Liver (tissue), 3 donors: Measurements from ENCODE around the gene CNTF.

Experiments used
- FOXA1 ChIP-seq: IDR thresholded peaks from 2 replicates; pipeline ENCODE4 v1.6.1; 2016; ENCODE audit warnings: antibody characterized with exemption
- JUND ChIP-seq, 2 donors: IDR thresholded peaks; 2 replicates each; pipeline ENCODE4 v1.6.1; 2016; ENCODE audit warnings: antibody characterized with exemption in 2 of 2
- TAF1 ChIP-seq: conservative IDR thresholded peaks from 2 replicates; pipeline ENCODE4 v1.6.1; 2016; ENCODE audit warnings: antibody characterized with exemption, mild to moderate bottlenecking
- TF ChIP-seq, protein P1 (sequence below): IDR thresholded peaks from 2 replicates; pipeline ENCODE4 v1.6.1; 2016; ENCODE audit warnings: antibody characterized with exemption, mild to moderate bottlenecking
- TF ChIP-seq, protein P2 (sequence below): fragments of 150-350 bp; IDR thresholded peaks from 2 replicates; pipeline ENCODE4 v1.5.1; 2017; ENCODE audit warnings: improper control_type of control experiment, low read depth, low read length; ENCODE audit not compliant: missing input control
- TF ChIP-seq, protein P3 (sequence below): IDR thresholded peaks from 2 replicates; pipeline ENCODE4 v1.6.1; 2016; ENCODE audit warnings: antibody characterized with exemption
- TF ChIP-seq, protein P4 (sequence below): IDR thresholded peaks from 2 replicates; pipeline ENCODE4 v1.6.1; 2016; ENCODE audit warnings: antibody characterized with exemption
- donor health status: healthy.
- donor health status: healthy.

DNA sequence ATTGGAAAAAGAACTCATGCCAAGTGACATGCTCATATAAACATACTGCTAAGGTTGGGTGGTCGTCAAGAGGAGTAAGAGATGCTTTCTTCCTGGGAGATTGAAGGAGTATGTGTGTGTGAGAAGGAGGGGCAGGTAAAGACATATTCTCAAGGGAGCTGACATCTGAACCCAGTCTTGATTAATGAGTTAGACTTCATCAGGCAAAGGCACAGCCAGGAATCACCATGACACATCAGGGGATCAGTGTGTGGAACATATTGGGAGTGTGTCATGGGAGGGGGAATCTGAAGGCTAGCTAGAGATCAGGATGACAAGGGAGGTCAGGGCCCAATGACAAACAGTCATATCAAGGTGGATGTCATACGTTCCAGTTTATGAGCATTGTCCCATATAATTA is 14.9 kb downstream of the CNTF start:
- TF ChIP-seq, protein P1, sequence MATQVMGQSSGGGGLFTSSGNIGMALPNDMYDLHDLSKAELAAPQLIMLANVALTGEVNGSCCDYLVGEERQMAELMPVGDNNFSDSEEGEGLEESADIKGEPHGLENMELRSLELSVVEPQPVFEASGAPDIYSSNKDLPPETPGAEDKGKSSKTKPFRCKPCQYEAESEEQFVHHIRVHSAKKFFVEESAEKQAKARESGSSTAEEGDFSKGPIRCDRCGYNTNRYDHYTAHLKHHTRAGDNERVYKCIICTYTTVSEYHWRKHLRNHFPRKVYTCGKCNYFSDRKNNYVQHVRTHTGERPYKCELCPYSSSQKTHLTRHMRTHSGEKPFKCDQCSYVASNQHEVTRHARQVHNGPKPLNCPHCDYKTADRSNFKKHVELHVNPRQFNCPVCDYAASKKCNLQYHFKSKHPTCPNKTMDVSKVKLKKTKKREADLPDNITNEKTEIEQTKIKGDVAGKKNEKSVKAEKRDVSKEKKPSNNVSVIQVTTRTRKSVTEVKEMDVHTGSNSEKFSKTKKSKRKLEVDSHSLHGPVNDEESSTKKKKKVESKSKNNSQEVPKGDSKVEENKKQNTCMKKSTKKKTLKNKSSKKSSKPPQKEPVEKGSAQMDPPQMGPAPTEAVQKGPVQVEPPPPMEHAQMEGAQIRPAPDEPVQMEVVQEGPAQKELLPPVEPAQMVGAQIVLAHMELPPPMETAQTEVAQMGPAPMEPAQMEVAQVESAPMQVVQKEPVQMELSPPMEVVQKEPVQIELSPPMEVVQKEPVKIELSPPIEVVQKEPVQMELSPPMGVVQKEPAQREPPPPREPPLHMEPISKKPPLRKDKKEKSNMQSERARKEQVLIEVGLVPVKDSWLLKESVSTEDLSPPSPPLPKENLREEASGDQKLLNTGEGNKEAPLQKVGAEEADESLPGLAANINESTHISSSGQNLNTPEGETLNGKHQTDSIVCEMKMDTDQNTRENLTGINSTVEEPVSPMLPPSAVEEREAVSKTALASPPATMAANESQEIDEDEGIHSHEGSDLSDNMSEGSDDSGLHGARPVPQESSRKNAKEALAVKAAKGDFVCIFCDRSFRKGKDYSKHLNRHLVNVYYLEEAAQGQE = no peak
- TF ChIP-seq, protein P2, sequence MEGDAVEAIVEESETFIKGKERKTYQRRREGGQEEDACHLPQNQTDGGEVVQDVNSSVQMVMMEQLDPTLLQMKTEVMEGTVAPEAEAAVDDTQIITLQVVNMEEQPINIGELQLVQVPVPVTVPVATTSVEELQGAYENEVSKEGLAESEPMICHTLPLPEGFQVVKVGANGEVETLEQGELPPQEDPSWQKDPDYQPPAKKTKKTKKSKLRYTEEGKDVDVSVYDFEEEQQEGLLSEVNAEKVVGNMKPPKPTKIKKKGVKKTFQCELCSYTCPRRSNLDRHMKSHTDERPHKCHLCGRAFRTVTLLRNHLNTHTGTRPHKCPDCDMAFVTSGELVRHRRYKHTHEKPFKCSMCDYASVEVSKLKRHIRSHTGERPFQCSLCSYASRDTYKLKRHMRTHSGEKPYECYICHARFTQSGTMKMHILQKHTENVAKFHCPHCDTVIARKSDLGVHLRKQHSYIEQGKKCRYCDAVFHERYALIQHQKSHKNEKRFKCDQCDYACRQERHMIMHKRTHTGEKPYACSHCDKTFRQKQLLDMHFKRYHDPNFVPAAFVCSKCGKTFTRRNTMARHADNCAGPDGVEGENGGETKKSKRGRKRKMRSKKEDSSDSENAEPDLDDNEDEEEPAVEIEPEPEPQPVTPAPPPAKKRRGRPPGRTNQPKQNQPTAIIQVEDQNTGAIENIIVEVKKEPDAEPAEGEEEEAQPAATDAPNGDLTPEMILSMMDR = no peak
- no peak for TF ChIP-seq JUND (IDR thresholded peaks at IDR 0.05)
- no peak for TF ChIP-seq FOXA1
- TF ChIP-seq TAF1 = no peak
- TF ChIP-seq, protein P3, sequence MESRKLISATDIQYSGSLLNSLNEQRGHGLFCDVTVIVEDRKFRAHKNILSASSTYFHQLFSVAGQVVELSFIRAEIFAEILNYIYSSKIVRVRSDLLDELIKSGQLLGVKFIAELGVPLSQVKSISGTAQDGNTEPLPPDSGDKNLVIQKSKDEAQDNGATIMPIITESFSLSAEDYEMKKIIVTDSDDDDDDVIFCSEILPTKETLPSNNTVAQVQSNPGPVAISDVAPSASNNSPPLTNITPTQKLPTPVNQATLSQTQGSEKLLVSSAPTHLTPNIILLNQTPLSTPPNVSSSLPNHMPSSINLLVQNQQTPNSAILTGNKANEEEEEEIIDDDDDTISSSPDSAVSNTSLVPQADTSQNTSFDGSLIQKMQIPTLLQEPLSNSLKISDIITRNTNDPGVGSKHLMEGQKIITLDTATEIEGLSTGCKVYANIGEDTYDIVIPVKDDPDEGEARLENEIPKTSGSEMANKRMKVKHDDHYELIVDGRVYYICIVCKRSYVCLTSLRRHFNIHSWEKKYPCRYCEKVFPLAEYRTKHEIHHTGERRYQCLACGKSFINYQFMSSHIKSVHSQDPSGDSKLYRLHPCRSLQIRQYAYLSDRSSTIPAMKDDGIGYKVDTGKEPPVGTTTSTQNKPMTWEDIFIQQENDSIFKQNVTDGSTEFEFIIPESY = no peak
- TF ChIP-seq, protein P4, sequence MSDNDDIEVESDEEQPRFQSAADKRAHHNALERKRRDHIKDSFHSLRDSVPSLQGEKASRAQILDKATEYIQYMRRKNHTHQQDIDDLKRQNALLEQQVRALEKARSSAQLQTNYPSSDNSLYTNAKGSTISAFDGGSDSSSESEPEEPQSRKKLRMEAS = no peak
